Right kidney (tissue), 1 donor: Measurements from ENCODE around the gene TRMT10C.
A peak's percentile ranks its signal among the peaks of the same experiment; 100 is the strongest.
"Not testable (repeated sequence)": the region's sequence is repeated elsewhere in the genome, so short reads cannot be mapped to it uniquely, and the experiment has no call there.

ENCODE experiments used
- DNase-seq: peaks from one replicate; pipeline ENCODE4 v3.0.0-alpha.2; 2016

Gene TRMT10C

GRCh38 chr3:101544161-101544850 lies 17.4 kb upstream of the TRMT10C start:
- DNase-seq: no peak

- no peak for DNase-seq
Measured at GRCh38 chr3:101548527-101549105, 13.1 kb upstream of the TRMT10C start.

- DNase-seq: no peak
Measured at GRCh38 chr3:101549473-101549872, 12.2 kb upstream of the TRMT10C start.

- not testable (repeated sequence) for DNase-seq
Measured at GRCh38 chr3:101551359-101552081, 10.1 kb upstream of the TRMT10C start.

- DNase-seq: not testable (repeated sequence)
Measured at GRCh38 chr3:101553381-101553780, 8.3 kb upstream of the TRMT10C start.

- no peak for DNase-seq
Measured at GRCh38 chr3:101556064-101556463, 5.6 kb upstream of the TRMT10C start.

GRCh38 chr3:101567528-101568317 lies 6.1 kb downstream of the TRMT10C start:
- no peak for DNase-seq

- DNase-seq: no peak
Measured at GRCh38 chr3:101571028-101571895, 9.6 kb downstream of the TRMT10C start.

GRCh38 chr3:101573449-101574387 lies 12.1 kb downstream of the TRMT10C start, which contains the start of gene PCNP:
Gene PCNP, plus strand, starts transcription at chr3:101574180. Its CDS starts 36 bp downstream, at chr3:101574216.
- DNase-seq: peak; percentile 99

- DNase-seq: peak; percentile 94
Measured at GRCh38 chr3:101574388-101575112, 12.9 kb downstream of the TRMT10C start.

- DNase-seq: no peak
Measured at GRCh38 chr3:101577286-101577685, 15.6 kb downstream of the TRMT10C start.

- no peak for DNase-seq
Measured at GRCh38 chr3:101588616-101589015, 26.9 kb downstream of the TRMT10C start.

GRCh38 chr3:101591071-101591470 lies 29.4 kb downstream of the TRMT10C start:
- no peak for DNase-seq

GRCh38 chr3:101602731-101603130 lies 41.1 kb downstream of the TRMT10C start:
- no peak for DNase-seq

GRCh38 chr3:101603184-101603583 lies 41.5 kb downstream of the TRMT10C start:
- no peak for DNase-seq

GRCh38 chr3:101605398-101605797 lies 43.7 kb downstream of the TRMT10C start:
- not testable (repeated sequence) for DNase-seq

GRCh38 chr3:101611023-101611422 lies 49.4 kb downstream of the TRMT10C start:
- no peak for DNase-seq

GRCh38 chr3:101613014-101613413 lies 51.3 kb downstream of the TRMT10C start:
- not testable (repeated sequence) for DNase-seq

- no peak for DNase-seq
Measured at GRCh38 chr3:101615525-101615924, 53.9 kb downstream of the TRMT10C start.
